ENCODE measurements around the gene OSGEP. TPM values are rescaled to one million over a fixed set of nuclear protein-coding genes. Genes with fewer than 3 reads are reported as not detected.

Gene OSGEP
- 10 to 100 TPM; 53.7 to 88.7 (median 54.9) TPM for polyA plus RNA-seq (ENCODE audit: insufficient read length in 3 of 3)
- long read RNA-seq, donor 1, transcript OSGEP-201 (11 exons, 2,002 nt) = major isoform, 6 of 10 reads
- long read RNA-seq, donor 1, partial matches to known transcripts = 0 of 10 reads
- long read RNA-seq, donor 1, other reads (novel, unspliced or antisense) = 0 of 10 reads
- long read RNA-seq, donor 2, transcript OSGEP-201 (11 exons, 2,002 nt) = major isoform, 6 of 7 reads
- long read RNA-seq, donor 2, partial matches to known transcripts = 0 of 7 reads
- long read RNA-seq, donor 2, other reads (novel, unspliced or antisense) = 0 of 7 reads
- long read RNA-seq, donor 3, transcript OSGEP-201 (11 exons, 2,002 nt) = major isoform, 11 of 15 reads
- long read RNA-seq, donor 3, partial matches to known transcripts = 0 of 15 reads
- long read RNA-seq, donor 3, other reads (novel, unspliced or antisense) = 0 of 15 reads
- long read RNA-seq, donor 4, transcript OSGEP-201 (11 exons, 2,002 nt) = major isoform, 11 of 32 reads
- long read RNA-seq, donor 4, transcript OSGEP-212 (2 exons, 1,011 nt) = minor isoform, 5 of 32 reads
- long read RNA-seq, donor 4, partial matches to known transcripts = 10 of 32 reads
- long read RNA-seq, donor 4, other reads (novel, unspliced or antisense) = 0 of 32 reads
- long read RNA-seq, donor 5 = 0 reads
- long read RNA-seq, donor 6, transcript OSGEP-212 (2 exons, 1,011 nt) = minor isoform, 5 of 29 reads
- long read RNA-seq, donor 6, transcript OSGEP-201 (11 exons, 2,002 nt) = major isoform, 8 of 29 reads
- long read RNA-seq, donor 6, partial matches to known transcripts = 8 of 29 reads
- long read RNA-seq, donor 6, other reads (novel, unspliced or antisense) = 0 of 29 reads
- long read RNA-seq, donor 7, transcript OSGEP-201 (11 exons, 2,002 nt) = minor isoform, 5 of 23 reads
- long read RNA-seq, donor 7, transcript OSGEP-208 (7 exons, 3,258 nt) = major isoform, 6 of 23 reads
- long read RNA-seq, donor 7, partial matches to known transcripts = 7 of 23 reads
- long read RNA-seq, donor 7, other reads (novel, unspliced or antisense) = 0 of 23 reads
- long read RNA-seq, donor 8 = 0 reads
- long read RNA-seq, donor 9, transcript OSGEP-201 (11 exons, 2,002 nt) = major isoform, 13 of 18 reads
- long read RNA-seq, donor 9, partial matches to known transcripts = 0 of 18 reads
- long read RNA-seq, donor 9, other reads (novel, unspliced or antisense) = 0 of 18 reads
- long read RNA-seq, donor 10, transcript OSGEP-201 (11 exons, 2,002 nt) = major isoform, 11 of 21 reads
- long read RNA-seq, donor 10, partial matches to known transcripts = 6 of 21 reads
- long read RNA-seq, donor 10, other reads (novel, unspliced or antisense) = 0 of 21 reads
- long read RNA-seq, donor 11, transcript OSGEP-201 (11 exons, 2,002 nt) = major isoform, 9 of 377 reads
- long read RNA-seq, donor 11, partial matches to known transcripts = 319 of 377 reads
- long read RNA-seq, donor 11, other reads (novel, unspliced or antisense) = 45 of 377 reads
- long read RNA-seq, donor 12, partial matches to known transcripts = 0 of 6 reads
- long read RNA-seq, donor 12, other reads (novel, unspliced or antisense) = 0 of 6 reads
- long read RNA-seq, donor 13 = 0 reads
- long read RNA-seq, donor 14, transcript OSGEP-201 (11 exons, 2,002 nt) = major isoform, 7 of 12 reads
- long read RNA-seq, donor 14, partial matches to known transcripts = 0 of 12 reads
- long read RNA-seq, donor 14, other reads (novel, unspliced or antisense) = 0 of 12 reads
- long read RNA-seq, donor 15, partial matches to known transcripts = 0 of 4 reads
- long read RNA-seq, donor 15, other reads (novel, unspliced or antisense) = 0 of 4 reads
- long read RNA-seq, donor 16, transcript OSGEP-208 (7 exons, 3,258 nt) = minor isoform, 8 of 834 reads
- long read RNA-seq, donor 16, transcript OSGEP-212 (2 exons, 1,011 nt) = minor isoform, 5 of 834 reads
- long read RNA-seq, donor 16, transcript OSGEP-201 (11 exons, 2,002 nt) = major isoform, 23 of 834 reads
- long read RNA-seq, donor 16, partial matches to known transcripts = 235 of 834 reads
- long read RNA-seq, donor 16, other reads (novel, unspliced or antisense) = 558 of 834 reads

DNA sequence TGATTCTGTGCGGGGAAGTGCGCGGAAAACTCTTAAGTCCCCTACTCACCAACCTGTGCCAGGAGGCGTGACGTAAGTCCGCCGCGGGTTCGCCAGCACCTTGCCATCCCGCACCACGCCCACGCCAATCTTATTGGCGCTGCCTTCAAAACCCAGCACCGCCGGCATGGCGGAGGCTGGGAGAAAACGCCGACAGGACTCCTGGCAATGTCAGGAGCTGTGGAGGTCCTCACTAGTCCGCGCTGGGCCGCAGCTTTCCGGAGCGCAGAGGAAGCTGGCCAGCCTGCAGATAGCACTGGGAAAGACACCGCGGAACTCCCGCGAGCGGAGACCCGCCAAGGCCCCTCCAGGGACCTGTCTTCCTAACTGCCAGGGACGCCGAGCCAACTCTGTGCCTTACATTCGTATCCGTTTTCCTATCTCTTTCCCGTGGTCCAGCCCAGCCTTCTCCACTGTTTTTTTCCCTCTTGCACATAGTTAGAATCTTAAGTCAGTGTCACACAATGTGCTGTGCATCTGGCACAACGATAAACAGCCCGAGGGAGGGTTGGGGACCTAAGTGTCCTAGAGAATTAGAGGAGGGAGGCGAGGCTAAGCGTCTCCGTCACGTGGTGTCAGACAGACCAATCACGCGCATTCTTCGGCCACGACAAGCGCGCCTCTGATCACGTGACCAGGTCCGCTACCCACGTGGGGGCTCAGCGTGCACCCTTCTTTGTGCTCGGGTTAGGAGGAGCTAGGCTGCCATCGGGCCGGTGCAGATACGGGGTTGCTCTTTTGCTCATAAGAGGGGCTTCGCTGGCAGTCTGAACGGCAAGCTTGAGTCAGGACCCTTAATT, at the start of gene OSGEP, which contains the start of gene APEX1:
Gene OSGEP, minus strand, starts transcription at position 297 of the 839 bp plus-strand sequence. Its CDS starts 129 bp downstream, at position 168.
Gene APEX1, plus strand, starts transcription at position 711 of the 839 bp plus-strand sequence. CDS start 420 bp downstream, outside the sequence.
- DNase-seq (ENCODE audit: extremely low read depth in 1 of 11, low read depth in 9 of 11, low spot score in 4 of 11) = peak; percentile 97 to 99 (median 99)

DNA sequence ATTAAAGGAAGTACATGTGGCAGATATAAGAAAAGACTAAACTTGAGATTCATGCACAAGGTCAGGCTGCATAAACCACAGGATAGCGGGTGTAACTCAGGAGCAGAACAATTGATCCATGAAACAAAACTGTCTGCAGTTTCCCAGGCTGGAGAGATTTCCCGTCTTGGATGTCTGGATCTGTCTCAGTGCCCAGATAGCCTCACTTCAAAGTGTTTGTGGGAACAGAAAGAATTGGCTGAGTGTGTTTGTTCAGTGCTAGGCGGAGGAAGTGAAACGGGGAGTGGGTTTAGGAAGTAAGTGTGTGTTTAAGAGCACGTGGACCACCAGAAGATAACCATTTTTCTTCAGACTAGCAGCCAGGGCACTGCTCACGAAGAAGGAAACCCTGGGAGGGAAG, 49.3 kb upstream of the OSGEP start:
- DNase-seq (ENCODE audit: extremely low read depth in 1 of 11, low read depth in 9 of 11, low spot score in 4 of 11) = peak in 2 of 11 donors; percentile 6 to 23

- no peak for DNase-seq (ENCODE audit: extremely low read depth in 1 of 11, low read depth in 9 of 11, low spot score in 4 of 11)
Observed at GRCh38 chr14:20501346-20501745, 46.7 kb upstream of the OSGEP start.

DNA sequence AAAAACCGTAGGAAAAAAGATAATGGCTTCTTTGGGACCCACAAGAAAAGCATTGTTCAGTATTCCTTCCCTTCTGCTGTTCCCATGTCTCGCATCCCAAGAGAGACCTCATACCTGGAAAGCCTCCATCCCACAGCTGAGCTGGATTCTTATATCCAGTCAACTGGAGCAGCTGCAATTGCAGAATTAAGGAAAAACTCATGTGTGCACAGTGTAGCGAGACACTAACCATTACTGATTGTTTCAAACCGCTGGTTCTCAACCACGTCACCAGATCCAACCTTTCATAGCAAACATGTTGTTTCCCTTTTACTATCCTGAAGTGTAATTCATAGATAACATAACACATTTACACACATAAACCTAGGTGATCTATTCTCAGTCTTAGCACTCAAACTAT, 45.3 kb upstream of the OSGEP start:
- no peak for DNase-seq (ENCODE audit: extremely low read depth in 1 of 11, low read depth in 9 of 11, low spot score in 4 of 11)

GRCh38 chr14:20499108-20499507, 44.5 kb upstream of the OSGEP start:
- no peak for DNase-seq (ENCODE audit: extremely low read depth in 1 of 11, low read depth in 9 of 11, low spot score in 4 of 11)

GRCh38 chr14:20498622-20499021, 44.0 kb upstream of the OSGEP start:
- no peak for DNase-seq (ENCODE audit: extremely low read depth in 1 of 11, low read depth in 9 of 11, low spot score in 4 of 11)

DNA sequence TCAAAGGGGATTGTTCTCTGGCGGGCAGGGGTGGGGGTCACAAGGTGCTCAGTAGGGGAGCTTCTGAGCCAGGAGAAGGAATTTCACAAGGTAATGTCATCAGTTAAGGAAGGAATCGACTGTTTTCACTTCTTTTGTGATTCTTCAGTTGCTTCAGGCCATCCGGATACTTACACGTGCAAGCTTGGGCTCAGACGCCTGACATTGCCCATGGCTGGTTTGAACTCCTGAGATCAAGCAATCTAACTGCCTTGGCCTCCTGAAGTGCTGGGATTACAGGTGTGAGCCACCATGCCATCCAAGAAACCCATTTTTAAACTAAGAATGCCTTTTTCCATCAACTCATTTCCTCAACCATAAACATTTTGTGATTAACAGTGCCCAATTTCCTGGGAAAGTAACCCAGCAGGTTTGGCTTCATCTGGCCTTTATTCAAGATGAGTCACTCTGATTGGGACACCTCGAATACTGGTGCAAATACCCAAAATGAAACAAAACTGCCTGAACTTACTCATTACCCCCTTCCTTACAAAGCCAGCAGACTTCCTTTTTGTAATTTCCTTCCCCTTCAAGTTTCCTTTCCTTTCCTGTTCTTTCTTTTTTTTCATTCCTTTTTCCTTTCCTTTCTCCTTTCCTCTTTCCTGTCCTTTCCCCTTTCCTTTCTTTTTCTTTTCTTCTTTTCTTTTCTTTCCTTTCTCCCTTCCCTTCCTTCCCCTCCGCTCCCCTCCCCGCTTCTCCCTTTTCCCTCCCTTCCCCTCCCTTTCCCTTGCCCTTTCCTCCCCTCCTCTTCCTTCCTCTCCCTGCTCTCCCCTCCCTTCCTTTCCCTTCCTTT, 40.5 kb upstream of the OSGEP start:
- DNase-seq (ENCODE audit: extremely low read depth in 1 of 11, low read depth in 9 of 11, low spot score in 4 of 11) = no peak

DNA sequence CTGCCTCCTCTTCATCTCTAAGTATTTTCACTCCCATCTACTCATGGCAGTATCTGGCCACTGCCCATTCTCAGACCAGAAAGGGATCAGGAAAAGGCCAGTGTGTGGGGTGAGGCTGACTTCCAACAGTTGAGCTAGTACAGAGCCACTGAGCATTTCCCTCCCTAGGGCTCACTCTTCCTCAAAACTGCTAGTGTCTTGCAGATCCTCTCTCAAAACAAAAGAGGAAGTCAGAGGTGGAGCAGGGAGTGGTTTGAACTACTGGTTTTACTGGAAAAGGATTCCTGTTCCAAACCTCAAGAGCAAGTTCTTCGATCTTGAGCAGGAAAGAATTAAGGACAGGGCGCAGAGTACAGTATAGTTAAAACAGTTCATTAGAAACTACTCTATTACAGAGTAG, 39.0 kb upstream of the OSGEP start:
- no peak for DNase-seq (ENCODE audit: extremely low read depth in 1 of 11, low read depth in 9 of 11, low spot score in 4 of 11)

DNA sequence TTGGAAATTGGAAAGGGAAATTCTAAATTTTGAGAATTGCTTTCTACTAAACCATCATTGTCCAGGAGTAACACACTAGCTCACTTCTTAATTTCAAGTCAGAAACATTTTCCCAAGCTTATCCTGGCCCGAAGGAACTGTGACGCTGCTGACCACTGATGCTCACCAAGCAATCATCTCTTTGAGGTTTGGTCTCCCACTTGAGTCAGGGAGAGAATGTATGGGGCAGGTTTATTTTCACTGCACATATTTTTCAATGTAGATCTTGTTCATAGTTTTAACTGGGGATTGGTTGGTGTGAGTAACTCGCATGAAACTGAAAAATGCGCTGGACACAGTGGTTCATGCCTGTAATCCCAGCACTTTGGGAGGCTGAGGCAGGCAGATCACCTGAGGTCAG, 37.9 kb upstream of the OSGEP start:
- no peak for DNase-seq (ENCODE audit: extremely low read depth in 1 of 11, low read depth in 9 of 11, low spot score in 4 of 11)

DNA sequence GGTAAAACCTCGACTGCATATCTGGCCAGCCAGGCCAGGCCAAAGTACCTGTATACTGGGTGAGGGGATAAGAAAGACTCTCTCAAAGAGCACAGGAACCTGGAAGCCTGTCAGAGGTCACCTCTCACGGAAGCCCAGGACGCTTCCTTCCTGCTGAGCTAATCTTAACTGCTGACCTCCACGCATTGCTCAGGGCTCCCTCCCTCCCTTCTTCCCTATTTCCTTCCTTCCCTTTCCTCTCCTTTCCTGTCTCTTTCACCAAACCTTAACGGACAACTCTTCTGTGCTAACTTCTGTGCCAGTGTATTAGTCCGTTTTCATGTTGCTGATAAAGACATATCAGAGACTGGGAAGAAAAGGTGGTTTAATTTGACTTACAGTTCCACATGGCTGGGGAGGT, 36.0 kb upstream of the OSGEP start:
- no peak for DNase-seq (ENCODE audit: extremely low read depth in 1 of 11, low read depth in 9 of 11, low spot score in 4 of 11)

DNA sequence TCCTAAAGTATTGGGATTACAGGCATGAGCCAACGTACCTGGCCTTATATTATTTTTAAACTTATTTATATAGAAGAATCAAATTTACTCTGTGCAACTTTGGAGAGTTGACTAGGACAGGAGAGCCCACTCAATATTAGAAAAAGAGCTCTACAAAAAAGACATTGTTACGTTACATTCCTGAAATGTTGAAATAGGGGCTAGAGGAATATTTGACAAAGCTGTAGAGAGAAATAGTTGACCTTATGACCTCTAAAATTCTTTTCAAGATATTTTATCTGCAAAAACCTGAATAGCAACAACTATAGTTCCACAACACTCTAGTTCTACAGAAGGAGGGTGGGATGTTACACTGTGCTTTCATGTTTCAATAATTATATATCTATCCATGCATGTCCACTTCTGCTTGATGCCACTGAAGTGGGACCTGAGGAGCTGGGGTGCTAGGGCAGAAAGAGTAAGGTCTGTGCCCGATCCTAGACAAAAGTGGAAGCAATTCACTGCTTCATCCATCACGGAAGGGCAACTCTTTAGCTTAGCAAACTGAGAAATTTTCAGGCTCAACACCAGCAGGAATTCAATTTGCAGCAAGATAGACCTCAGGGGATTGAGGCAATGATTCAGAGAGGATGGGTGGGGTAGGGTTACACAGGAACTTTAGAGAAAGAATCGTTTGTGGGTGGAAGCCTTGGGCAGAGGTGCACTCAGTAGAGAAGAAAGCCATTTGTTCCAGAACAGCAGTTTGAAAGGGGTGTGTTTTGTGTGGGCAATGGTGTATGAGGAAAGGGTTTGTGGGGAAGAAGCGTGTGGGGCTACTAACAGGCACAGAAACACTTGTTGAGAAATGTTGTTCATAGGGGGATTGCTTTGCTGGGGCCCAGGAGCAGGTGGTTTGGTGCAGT, 34.7 kb upstream of the OSGEP start:
- DNase-seq (ENCODE audit: extremely low read depth in 1 of 11, low read depth in 9 of 11, low spot score in 4 of 11) = peak in 2 of 11 donors; percentile 20 to 31

DNA sequence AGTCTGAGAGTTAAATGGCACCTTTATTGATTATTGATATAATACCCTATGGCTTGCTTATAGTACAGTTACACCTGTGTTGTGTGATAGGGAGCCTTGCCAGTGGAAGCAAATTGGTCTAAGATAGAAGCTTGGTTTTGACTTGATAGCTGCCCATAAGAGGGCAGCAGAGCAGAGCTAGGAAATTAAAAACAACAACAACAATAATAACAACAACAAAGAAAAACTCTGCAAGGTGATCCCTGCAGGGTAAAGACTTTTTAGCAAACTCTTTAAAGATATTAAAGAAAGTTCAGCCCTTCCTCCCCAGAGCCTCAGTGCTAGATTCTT, 32.7 kb upstream of the OSGEP start:
- DNase-seq (ENCODE audit: extremely low read depth in 1 of 11, low read depth in 9 of 11, low spot score in 4 of 11) = no peak

GRCh38 chr14:20486684-20487395, 32.2 kb upstream of the OSGEP start:
- no peak for DNase-seq (ENCODE audit: extremely low read depth in 1 of 11, low read depth in 9 of 11, low spot score in 4 of 11)

DNA sequence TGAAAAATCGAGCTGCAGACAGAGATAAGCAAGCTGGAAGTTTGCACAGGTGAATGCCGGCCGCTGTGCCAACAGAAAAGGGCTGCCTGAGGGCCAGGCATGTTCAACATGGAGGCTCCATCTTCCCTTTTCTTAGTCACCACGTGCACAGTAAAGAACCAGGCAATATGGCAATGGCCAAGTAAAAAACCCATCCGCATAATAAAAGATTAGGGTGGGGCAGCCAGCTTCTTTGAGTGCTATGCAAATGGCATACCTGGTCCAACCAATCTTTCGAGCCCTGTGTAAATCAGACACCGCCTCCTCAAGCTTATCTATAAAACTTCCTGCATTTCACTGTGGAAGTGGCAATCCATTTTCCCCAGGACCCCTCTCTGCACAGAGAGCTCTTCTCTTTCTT, 31.3 kb upstream of the OSGEP start:
- no peak for DNase-seq (ENCODE audit: extremely low read depth in 1 of 11, low read depth in 9 of 11, low spot score in 4 of 11)
